Ureter (tissue), 1 donor: ENCODE results near the gene TRPM4. TPM values are rescaled to one million over a fixed set of nuclear protein-coding genes. Genes with fewer than 3 reads are reported as not detected.

Experiments
- DNase-seq: peaks from one replicate; pipeline ENCODE4 v3.0.0-alpha.2; 2020; ENCODE audit warnings: low spot score
- total RNA-seq: library from RNA; stranded (reverse); gene quantifications from one replicate; pipeline ENCODE4 v1.2.4, GENCODE V29; 2023
- donor health status: DM: yes; HTN: yes; CAD: no.

TRPM4 gene
- total RNA-seq, 1 donor from 2014 or later: 110 TPM

DNA sequence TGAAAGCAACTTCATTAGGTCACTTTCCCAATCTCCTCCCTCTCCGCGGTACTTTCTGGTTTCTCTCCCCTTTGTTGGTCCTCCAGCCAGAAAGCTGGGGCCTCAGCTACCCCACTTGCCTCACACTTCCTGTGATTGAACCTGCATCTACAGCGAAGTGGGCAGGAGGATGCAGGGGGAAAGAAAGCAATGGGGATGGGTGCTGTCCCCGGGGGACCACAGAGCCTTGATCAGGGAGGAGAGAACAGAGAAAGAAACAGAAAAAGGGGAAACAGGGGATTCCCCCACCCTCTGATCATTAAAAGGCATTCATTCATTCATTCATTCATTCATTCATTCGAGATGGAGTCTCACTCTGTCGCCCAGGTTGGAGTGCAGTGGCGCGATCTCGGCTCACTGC is 74.2 kb downstream of the TRPM4 start:
- no peak for DNase-seq

DNA sequence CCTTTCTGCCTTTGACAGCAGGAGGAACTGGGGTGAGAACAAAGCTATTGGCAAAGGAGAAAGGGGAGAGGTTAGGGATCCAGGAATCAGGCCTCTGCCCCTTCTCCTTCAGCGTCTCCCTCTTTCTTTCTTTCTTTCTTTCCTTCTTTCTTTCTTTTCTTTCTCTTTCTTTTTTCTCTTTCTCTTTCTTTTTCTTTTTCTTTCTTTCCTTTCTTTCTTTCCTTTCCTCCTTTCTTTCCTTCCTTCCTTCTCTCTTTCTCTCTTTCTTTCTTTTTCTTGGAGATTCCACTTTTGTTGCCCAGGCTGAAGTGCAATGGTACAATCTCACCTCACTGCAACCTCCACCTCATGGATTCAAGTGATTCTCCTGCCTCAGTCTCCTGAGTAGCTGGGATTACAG is 75.6 kb downstream of the TRPM4 start:
- no peak for DNase-seq

DNA sequence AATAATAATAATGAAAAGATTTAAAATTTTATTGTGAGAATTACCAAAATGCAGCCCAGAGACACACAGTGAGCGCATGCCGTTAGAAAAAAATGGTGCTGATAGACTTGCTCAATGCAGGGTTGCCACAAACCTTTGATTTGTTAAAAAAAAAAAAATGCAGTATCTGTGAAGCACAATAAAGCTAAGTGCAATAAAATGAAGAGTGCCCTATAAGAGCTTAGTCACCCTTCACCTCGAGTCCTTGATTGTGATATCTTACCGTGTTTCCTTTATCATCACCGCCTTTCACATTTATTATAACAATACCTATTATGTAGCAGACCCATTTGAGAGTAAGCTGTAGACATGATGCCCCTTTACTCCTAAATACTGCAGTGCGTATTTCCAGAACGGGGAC is 84.2 kb downstream of the TRPM4 start:
- DNase-seq: no peak

DNA sequence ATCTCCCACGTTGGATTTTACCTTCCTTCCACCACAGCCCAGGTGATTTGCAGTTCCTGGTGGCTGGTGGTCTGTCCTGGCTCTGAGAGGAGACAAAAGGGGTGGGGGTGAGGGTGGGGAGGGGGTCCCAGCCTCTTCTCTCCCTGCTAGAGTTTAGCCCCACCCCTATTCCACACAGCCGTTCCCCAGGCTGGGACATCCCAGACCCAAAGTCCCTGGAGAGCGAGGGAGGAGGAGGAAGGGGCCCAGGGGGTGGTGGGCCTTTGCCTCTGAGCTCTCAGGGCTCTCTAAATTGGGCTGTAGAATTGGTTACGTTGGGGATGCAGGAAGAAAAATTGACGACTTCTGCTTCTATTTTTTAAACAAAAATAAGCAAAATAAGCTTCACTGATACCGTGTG is 85.5 kb downstream of the TRPM4 start:
- DNase-seq: no peak

DNA sequence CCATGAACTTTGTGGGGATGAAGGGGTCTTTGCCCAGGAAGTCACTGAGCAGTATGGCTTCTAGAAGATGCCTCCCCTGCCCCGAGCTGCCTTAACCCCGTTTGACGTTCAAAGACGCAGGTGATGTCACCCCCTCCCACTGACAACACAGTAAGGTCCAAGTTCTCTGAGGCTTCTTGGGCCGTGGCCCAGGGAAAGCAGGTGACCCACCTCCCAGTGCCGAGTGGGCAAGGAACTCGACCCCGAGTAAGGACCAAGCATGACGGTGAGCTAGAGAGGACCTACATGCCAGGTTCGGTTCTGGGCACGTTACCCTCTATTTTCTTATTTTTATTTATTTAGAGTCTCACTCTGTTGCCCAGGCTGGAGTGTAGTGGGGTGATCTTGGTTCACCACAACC is 86.1 kb downstream of the TRPM4 start:
- no peak for DNase-seq

DNA sequence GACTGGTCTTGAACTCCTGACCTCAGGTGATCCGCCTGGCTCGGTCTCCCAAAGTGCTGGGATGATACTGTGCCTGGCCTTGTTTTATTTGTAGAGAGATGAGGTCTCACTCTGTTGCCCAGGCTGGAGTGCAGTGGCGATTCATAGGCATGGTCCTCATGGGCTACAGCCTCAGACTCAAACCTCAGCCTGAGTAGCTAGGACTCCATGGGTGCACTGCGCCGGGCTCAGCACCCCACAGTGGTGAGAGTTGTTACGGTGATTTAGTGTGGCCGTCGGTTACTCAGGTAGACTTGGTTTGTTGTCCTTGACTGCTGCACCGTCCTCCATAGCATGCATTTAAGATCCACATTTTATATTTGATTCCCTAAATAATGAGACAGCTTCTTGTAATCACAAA is 86.7 kb downstream of the TRPM4 start:
- no peak for DNase-seq

DNA sequence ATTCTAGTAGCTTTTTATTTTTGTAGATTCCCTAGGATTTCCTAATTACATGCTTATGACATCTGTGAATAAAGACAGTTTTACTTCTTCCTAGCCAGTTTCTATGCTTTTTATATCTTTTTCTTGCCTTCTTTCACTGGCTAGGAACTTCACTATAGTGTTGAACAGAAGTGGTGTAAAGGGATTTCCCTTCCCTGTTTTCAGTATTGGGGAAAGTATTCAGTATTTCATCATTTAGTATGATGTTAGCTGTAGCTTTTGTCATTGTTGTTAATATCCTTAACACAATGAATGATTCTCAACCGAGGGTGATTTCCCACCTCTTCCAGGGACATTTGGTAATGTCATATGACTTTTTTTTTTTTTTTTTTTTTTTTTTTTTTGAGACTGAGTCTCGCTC is 90.1 kb downstream of the TRPM4 start:
- DNase-seq: no peak

DNA sequence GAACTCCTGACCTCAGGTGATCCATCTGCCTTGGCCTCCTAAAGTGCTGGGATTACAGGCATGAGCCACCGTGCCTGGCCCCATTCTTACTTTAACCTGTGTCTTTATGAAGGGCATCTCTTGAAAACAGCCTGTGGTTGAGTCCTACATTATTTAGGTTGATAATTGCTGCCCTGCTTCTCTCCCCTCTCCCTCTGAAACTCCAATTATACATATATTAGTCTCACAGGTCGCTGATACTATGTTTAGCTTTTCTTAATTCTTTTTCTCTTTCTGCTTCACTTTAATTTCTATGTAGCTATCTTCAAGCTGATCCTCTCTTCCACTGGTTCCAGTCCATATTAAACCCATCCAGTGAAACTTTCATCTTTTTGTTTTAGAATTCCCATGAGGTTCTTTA is 92.3 kb downstream of the TRPM4 start:
- no peak for DNase-seq

DNA sequence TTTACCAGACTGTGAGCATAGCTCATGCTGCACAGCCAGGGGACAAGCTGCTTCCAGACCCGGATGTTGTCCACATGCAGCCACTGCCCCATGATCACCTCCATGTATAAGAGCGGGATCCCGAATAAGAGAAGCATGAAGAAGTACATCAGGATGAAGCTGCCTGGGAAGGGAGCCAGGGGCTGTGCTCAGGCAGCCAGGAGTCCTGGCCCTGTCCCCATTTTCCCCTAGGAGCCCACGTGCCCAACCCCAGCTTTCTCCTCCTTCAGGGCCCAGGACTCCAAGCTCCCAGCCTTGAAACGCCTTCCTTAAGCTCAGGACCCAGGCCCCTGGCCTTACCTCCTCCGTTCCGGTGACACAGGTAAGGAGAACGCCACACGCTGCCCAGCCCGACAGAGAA is 98.1 kb downstream of the TRPM4 start:
- no peak for DNase-seq

DNA sequence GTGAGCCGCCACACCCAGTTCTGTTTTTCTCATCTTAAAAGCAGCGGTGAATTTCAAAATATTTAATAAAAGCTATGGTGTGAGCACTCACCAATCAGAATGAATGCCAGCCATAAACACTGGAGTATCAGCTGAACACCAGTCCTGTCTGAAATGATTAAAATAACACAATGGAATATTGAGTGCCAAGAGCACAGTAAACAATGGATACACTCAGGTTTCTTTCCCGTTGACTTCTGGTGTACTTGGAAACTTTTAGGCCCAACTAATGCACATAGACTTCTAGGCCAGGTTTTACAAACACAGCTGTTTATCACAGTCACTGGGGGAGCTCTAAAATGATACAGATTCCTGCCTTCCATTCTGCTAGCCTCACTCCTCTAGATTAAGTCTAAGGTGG is 99.1 kb downstream of the TRPM4 start:
- DNase-seq: no peak

Other genes with a start within 250 kb of the TRPM4 start
- gene DHDH, start 224.1 kb upstream of the TRPM4 start, total RNA-seq: not detected
- 79.9 TPM for gene BAX, start 202.9 kb upstream of the TRPM4 start, total RNA-seq
- gene FTL, start 192.5 kb upstream of the TRPM4 start, total RNA-seq: 1,526 TPM
- gene GYS1, start 164.5 kb upstream of the TRPM4 start, total RNA-seq: 73.8 TPM
- gene RUVBL2, start 163.9 kb upstream of the TRPM4 start, total RNA-seq: 66.7 TPM
- not detected for gene LHB, start 140.7 kb upstream of the TRPM4 start, total RNA-seq
- gene CGB3, start 133.5 kb upstream of the TRPM4 start, total RNA-seq: not detected
- not detected for gene CGB2, start 125.9 kb upstream of the TRPM4 start, total RNA-seq
- gene CGB1, start 120.9 kb upstream of the TRPM4 start, total RNA-seq: not detected
- 1.1 TPM for gene CGB5, start 113.9 kb upstream of the TRPM4 start, total RNA-seq
- not detected for gene CGB8, start 108.7 kb upstream of the TRPM4 start, total RNA-seq
- gene CGB7, start 100.0 kb upstream of the TRPM4 start, total RNA-seq: 3.2 TPM
- 20.6 TPM for gene NTF4, start 93.0 kb upstream of the TRPM4 start, total RNA-seq
- gene KCNA7, start 85.1 kb upstream of the TRPM4 start, total RNA-seq: not detected
- 256 TPM for gene SNRNP70, start 72.3 kb upstream of the TRPM4 start, total RNA-seq
- 10.4 TPM for gene LIN7B, start 43.4 kb upstream of the TRPM4 start, total RNA-seq
- gene C19orf73, start 38.6 kb upstream of the TRPM4 start, total RNA-seq: 2.4 TPM
- gene PPFIA3, start 38.2 kb upstream of the TRPM4 start, total RNA-seq: 9.0 TPM
- gene HRC, start 2.4 kb upstream of the TRPM4 start, total RNA-seq: 5.1 TPM
- gene SLC6A16, start 167.4 kb downstream of the TRPM4 start, total RNA-seq: 2.2 TPM
- 11.0 TPM for gene CD37, start 177.6 kb downstream of the TRPM4 start, total RNA-seq
- 22.9 TPM for gene TEAD2, start 204.6 kb downstream of the TRPM4 start, total RNA-seq
- 0.62 TPM for gene DKKL1, start 206.1 kb downstream of the TRPM4 start, total RNA-seq
- gene KASH5, start 230.5 kb downstream of the TRPM4 start, total RNA-seq: not detected